NCI-H1694 treated with DMSO at 0.1 percent for 48 hours (cell line): ENCODE measurements around the gene GPR39.

ENCODE experiments used
- DNase-seq: peaks from one replicate; lab custom pipeline; 2025; lab: John Stamatoyannopoulos, UW

The GPR39 gene

DNA sequence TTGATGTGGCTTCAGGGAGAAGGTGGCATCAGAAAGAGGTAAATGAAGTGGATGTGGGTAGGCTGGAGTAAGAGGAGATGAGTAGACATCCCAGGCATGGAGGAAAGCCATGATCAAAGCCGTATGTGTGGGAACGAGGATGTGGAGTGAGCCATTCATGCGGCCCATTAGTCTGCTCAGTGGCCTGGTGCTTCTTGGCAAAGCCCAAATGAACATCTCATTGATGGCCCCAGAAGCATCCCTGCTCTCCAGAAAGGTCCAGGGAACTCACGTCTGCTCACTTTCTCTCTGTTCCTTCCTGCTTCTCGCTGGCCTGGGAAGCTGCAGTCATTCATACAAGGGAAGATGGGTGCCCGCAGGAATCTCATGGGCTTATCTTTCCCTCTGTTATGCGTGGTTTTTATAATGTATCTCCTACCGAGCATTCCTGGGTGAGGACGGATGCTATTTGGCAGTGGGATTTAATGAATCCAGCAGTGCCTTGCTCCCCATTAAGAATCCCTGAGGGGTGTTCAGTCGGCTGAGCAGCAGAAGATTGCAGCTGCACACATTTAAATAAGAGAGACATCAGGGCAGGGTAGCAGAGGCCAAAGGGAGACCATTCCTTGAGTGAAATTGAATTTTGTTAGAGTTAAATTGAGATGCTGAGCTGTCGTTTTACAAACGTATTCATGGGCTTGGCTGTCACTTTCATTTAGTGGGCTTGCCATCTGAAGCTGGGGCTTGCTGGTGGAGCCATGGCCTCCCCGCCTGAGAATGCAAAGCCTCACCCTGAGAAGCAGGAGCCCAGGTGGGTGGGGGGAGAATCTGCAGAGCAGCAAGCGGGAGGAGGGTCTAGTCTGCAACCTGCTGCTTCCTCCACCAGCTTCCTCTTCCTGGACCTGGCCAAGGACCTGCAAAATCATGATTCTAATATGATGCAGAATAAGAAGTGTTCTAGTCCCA, 188.9 kb downstream of the GPR39 start:
- no peak for DNase-seq

DNA sequence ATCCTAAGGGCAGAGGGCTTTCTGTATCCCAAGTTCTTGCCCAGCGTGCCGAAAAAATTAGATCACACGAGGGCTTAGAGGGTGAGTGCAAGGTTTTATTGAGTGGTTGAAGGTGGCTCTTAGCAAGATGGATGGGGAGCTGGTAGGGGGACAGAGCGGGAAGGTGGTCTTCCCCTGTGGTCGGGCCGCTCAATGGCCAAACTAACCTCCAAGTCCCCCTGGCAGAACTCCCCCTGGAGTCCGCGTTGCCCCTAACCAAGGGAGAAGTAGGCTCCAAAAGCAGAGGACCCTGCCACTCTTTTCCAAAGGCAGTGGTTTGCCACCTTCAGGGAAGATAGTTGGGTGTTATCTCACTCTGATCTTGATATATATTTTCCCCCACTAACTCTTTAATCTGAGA, 190.0 kb downstream of the GPR39 start:
- no peak for DNase-seq

DNA sequence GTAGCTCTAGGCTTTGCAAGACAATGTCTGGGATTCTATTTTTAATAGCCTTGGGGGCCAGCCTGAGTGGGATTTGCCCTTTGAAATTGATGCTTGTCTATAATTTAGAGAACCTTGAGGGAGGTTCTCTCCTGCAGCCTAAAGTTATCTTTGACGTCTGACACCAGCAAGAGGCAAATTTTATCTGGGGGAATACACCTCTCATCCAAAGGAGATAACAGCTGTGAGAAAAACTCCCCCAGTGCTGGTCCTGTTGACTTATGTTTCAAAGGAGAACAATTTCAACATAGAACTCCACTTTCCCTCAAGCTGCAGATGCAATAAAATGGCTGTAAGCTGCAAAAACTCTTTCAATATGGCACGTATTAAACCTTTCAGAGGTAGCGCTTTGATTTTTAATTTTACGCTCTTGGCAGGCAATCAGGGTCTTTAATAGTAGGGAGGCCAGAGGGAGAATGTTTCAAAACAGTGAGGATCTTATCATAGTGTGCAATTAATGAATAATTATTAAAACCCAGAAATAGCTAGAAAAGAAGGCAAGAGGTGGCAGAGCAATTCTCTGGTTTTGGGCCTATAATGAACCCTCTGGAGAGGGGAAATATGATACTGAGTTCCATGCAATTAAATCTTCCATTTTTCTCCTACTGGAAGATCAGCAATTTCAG, 191.0 kb downstream of the GPR39 start:
- no peak for DNase-seq

DNA sequence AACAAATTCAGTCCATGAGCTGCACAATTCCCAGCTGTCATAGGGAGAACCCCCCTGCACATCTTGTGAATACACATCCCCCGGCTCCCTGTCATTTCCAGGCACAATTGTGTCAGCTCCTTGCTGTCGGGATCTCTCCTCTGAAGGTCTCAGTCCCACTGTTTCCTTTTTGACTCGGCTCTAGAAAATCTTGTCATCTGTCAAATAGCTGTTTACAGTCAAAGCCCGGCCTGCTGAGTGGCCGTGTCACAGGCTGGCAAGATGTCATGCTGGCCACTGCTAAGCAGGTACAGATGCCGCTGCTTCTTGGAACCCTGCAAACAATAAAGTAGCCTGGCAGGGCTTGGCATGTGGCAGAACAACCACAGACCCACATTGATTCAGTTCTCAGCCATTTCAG, 191.7 kb downstream of the GPR39 start:
- DNase-seq = no peak

DNA sequence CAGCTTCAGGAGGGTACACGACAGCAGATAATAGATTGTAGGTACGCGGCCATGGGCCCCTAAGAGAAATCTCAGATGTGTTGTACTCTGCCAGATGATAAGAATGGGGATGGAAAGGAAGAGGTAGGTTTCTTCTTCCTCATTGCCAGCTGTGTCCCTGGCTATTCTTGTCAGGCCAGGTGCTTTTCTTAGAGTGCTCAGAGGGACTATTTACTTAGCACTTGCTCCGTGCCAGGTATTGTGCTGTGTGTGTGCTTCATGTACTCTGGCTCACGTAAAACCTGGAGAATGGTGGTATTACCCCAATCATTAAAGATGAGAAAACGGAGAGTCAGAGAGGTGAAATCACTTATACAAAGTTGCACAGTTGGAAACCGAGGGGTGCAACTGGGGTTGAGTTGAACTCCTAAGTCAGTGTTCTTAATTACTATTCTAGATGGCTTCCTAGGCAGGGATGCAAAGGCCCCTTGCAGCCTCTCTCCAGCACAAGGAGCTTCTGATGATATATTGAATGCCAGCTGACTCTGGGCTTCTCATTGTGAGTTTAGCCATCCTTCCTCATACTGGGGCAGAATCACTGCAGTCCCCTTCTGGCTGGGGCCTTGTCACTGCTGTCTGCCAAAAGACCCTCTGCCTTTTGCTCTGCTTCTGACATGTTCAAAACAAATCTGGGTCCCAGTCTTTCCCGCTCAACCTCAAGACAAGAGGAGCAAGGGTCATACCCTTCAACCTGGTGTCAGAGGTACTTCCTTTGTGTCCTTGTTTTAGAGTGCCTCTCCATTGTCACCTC, 192.7 kb downstream of the GPR39 start:
- DNase-seq = no peak

DNA sequence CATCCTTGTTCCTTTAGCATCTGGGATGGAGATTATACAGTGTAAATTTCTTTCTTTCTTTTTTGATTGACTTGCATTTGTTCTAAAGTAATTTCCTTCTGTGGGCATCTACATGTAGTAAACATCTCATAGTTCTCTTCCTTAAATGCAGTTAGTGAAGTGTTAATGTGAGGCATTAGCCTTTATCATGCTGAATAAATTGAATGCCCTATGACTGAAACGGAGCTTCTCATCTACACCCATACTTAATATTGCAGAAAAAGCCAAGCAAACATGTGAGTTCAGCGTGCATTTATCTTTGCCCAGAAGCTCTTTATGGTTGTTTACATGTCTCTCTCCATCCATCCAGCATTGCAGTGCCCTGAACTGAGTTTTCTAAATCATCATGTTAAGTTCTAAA, 195.1 kb downstream of the GPR39 start:
- no peak for DNase-seq

DNA sequence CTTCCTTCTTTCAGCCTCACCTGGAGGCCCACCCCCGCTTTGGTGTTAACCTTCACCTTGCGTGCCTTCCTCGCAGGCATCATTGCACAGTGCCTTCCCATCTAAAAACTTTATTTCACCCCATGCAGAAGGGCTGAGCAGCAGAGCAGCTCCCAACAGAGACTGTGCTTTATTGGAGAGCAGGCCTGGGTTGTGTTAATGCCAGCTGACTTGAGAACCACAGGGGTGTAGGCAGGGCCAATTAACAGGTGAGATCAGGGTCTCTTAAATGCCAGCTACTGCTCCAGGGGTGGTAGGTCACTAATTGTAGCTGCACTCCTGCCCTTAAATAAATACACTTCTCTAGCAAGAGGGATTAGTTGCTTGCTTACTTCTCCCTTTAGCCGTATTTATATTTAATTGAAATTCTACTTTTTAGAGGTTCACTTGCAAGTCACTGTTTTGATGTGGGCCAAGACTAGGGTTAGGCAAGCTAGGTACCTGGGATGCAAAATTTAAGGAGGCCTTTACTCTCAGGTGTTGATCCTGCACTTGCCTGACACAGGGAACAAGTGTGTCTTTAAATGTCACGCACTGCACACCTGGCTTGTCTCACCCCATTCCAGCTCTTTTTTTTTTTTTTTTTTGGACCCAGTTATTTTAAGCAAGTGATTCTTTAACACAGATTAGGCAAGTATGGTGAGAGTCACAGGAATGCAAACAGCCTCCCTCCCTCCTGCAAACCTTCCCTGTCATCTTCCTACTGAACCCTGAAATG, 198.9 kb downstream of the GPR39 start:
- DNase-seq = no peak

DNA sequence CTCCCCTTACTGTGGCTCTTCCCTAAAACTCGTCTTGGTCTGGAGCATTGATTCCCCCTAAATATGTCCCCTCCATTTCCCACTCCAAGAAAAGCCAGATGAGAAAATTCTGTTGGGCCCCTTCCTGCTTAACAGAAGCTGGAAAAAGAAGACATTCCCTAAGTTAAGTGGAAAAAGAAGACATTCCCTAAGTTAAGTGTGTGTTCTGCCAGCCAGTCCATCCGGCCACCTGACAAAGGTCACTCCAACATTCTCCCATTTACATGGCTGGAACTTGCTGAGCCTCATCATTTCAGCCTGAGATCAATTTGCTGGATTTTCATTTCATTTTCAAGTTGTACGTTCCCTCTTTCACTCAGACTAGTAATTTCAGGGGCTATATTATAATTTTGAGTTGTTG, 201.4 kb downstream of the GPR39 start:
- DNase-seq = no peak

DNA sequence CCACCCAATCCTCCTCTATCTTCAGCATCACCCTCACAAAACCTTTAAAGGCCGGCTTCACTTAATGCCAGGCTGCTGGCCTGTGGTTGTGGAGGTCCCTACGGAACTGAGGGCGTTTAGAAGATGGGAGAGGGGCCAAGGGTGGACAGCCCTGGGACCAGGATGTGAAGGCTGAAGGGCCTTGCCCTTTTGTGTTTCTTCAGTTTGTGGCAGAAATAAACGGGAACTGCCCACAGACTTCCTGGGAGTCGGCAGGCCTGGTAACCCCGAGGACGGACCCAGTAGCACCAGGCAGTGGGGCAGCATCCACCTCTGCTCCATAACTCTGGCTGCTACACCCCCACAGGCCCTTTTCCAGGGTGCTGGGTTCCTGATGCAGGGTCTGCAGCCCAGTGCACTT, 202.1 kb downstream of the GPR39 start:
- DNase-seq = no peak

DNA sequence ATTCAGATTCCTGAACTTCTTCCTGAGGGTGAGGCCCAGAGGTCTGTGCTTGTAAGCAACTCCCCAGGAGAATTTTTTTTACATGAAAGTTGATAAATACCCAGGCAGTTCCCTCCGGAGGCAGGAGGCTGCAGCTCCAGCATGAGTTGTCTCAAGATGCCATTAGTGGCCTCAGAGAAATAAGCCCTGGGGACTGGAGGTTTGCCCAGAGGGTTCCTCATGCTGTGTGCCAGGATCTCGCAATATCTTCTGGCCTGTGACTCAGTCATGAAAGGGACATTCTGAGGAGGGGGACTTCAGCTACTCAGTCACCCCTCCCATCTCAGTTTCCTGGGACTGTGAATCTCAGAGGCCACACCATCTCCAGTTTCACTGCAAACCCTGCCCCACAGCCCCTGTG, 203.5 kb downstream of the GPR39 start:
- no peak for DNase-seq

DNA sequence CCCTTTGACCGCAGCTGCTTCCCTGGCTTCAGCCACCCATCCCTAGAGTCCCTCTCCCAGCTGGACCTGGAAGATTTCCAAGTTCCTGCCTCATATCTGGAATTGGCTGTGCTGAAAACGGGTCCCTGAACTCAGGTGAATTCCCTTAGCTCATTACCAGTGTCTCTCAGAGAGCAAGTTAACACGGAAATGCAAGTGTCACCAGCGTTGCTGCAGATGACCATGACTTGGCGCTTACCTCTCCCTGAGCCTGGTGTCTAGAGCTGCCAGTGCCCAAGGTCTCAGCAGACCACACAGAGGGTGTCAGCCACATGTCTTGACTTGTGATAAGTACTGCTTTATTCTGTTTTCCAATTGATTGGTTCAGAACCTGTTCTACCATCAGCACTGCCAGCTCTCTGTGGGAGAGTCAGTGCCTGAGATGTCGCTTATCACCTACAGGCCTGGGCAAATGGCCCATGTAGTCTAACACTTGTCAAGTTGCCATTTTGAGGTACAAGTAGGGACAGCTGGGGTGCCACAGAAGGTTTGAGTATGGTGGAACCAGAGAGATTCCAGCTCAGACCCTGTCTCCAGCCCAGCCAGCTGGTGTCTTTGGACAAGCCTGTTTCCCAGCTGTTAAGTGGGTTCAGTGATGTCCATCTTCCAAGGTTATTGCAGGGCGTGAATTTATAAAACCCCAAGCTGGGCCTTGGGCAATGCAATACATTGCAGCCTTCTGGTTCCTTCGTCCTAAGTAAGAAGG, 204.7 kb downstream of the GPR39 start:
- no peak for DNase-seq

DNA sequence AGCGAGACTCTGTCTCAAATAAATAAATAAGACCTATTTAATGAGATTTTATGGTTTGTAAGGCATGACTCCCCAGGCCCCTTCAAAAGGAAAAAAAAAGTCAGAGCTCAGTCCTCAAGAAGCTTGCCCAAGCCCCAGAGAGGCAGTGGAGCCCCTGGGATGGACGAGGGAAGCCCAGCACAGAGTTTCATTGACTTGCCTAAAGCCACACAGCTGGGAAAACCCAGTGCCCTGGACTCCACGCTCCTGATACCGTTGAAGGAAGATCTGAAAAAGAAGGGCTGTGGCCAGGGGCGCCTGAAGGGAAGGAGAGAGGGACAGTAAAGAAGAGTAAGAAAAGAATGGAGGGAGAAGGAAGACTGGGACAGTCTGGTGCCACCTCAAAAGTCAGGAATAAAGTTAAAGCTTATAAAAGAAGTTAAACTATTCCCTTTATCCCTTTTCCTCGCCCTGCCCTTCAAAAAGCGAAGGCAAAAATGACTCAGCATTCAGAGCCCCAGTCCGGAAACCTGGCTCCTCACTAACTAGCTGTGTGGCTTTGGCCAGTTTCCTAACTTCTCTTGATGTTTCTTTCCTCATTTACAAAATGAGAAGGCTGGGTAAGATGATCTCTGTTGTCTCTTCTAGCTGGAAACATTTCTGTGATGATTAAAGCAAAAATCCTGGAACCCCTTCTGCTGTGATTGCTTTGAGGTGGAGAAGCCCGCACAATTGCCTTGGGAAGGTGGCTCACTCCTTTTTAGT, 206.7 kb downstream of the GPR39 start:
- no peak for DNase-seq

DNA sequence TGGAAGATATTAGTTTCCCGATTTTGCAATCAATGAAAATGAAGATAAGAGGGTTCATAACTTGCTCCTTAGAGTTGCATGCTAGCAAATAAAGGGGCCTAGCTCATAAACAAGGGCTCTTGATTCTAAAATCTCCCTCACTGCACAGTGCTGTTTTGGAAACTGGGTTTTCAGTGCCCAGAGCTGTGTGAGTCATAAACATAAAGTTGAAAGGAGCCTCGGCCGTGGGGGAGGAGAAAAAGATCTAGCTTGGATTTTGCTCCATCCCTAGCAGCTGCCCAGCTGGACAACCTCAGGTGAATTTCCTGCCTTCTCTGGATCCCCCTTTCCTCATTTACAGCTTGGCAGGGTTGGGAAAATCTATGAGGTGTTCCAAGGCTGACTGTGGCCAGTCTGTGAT, 210.9 kb downstream of the GPR39 start:
- DNase-seq = no peak

DNA sequence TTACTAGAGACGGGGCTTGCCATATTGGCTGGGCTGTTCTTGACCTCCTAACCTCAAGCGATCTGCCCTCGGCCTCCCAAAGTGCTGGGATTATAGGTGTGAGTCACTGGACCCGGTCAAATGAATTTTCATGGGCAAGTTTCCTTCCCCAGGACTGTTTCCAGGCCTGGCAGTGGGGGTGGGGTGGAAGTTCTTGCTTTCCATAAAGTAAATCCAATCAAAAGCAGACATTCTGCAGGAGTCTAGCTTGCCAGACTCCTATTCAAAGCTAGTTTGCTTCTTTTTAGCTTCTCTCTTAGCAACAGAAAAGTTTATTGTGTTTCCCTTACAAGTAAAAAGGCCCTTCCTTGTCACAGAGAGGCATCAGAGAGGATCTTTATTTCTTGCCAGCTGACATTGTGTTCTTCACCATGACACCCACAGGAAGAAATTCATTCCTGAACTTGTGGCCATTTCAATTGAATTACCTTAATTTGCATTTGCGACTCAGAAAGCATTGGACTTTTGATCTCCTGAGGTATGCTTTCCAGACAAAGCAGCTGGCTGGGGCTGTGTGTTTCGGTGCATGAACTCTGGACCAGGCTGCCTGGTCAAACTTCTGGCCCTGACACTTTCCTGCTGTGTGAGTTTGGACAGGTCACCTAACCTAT, 215.5 kb downstream of the GPR39 start:
- no peak for DNase-seq

DNA sequence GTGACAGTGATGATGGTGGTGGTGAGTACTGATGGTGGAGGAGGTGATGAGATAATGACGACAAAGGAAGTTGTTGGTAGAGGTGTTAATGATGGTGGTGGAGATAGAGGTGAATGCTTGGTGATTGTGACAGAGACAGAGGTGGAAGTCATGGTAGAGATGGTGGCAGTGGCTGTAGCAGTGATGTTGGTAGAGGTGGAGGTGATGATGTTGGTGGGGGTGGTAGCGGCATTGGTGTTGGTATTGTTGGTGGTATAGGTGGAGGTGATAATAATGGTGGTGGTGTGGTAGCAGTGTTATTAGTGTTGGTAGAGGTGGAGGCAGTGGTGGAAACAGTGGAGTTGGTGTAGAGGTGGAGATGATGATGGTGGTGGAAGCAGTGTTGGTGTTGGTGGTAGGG, 217.0 kb downstream of the GPR39 start:
- DNase-seq = no peak

DNA sequence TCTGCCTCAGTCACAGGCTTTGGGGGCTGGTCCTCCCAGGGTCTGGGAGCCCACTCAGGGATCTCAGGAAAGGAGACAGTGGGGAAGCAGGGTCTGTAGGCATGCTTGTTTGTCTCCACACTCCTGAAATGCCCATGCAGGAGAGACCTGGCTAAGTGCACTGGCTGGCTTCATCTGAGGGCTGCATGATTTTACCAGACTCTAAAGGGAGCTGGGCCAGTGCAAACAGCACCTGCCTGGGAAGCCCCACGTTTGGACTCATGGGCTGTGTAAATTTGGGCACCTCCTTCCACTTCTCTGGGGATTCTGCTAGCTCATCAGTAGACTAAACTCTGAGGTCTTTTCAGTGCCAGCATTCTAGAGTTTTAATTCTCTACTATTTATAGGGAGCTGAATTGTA, 219.7 kb downstream of the GPR39 start:
- DNase-seq = no peak

DNA sequence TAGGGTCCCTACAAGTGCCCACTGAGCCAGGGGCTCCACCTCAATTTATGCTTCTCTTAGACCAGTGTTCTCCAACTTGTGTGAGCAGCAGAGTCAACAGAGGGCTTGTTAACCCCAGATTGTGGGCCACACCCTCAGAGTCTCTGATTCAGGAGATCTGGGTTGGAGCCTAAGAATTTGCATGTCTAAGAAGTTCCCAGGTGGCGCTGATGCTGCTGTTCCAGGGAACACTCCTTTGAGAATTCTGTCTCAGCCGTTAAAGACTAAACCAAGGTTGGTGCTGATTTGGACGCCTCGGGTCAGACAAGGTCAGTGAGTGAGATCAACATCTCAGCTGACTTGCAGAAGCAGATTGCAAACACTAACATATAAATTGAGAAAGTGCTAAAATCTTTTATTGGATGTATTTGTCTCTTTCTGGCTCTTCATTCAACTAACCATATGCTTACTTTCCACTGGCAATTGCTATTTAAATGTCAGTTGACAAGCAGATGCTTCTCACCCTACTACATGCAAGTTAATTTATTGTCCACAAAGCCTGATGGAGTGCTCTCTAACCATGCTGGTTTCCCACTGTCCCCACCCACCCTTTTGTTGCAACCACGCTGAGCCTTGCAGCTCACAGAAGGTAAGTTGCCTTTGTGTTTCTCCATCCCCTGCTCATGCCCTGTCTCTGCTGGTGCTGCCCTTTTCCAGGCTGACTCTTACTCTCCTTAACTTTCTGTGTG, 221.9 kb downstream of the GPR39 start:
- no peak for DNase-seq

DNA sequence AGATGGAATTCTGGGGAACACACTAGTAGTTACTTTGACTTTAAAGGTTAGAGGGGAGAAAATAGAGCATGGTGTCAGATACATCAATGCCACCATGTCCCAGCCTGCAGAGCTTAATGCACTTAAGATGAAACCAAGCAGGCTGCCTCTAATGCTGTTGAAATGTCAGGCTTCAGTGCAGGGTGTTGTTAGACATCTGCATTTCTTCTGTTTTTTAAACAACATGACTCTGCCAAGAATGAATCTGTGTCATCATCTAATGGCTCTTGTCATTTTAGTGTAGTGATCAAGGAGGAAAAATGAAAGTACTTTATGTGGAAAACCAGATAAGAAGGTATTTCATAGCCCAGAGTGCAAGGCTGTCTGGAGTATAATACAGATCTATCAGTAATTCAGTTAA, 223.5 kb downstream of the GPR39 start:
- no peak for DNase-seq

DNA sequence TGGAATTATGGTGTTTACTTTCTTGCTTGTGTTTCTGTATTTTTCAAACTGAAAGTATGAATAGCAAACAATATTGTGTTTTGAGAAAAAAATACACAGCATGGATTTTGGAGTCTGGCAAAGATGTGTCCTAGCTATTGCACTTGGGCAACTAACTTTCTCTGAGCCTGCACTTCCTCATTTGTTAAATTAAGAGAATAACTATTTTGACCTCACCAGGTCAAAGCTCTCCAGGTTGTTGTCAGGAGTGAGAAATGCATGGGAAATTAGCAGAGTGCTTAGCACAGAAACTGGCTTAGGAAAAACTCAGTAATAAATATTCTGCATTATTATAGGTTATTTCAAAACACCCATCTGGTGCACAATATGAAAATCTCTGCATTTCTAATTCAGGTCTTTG, 225.2 kb downstream of the GPR39 start:
- DNase-seq = no peak
